GM19324 (cell line): ENCODE measurements around the gene OR1F1.
"Not testable (repeated sequence)": the region's sequence is repeated elsewhere in the genome, so short reads cannot be mapped to it uniquely, and the experiment has no call there.

Source experiments
- ATAC-seq: cut with Tn5 transposase; IDR thresholded peaks from one replicate; pipeline ENCODE4 v1.9.1; 2021; ENCODE audit warnings: mild to moderate bottlenecking, moderate library complexity; ENCODE audit not compliant: unreplicated experiment, low FRiP score

Gene OR1F1

GRCh38 chr16:3171855-3172593 lies 16.0 kb upstream of the OR1F1 start:
- no peak for ATAC-seq

GRCh38 chr16:3173892-3174617 lies 13.9 kb upstream of the OR1F1 start:
- ATAC-seq = no peak

DNA sequence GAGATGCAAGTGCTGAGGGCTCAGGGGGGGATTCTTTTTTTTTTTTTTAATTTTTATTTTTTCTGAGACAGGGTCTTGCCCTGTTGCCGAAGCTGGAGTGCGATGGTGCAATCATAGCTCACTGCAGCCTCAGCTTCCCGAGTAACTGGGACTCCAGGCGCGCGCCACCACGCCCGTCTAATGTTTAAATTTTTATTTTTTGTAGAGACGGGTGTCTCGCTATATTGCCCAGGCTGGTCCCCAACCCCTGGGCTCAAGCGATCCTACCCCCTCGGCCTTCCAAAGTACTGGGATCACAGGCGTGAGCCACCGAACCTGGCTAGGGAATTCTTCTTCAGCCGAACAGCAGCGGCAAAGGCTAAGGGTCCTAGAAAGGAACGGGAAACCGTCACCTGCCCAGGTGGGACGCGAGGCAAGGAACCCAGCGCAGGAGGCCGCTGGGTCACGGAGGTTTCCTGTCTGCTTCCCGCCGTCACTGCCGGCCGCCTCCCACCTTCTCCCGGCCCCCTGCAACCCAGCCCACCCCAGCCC lies 13.3 kb upstream of the OR1F1 start:
- no peak for ATAC-seq

DNA sequence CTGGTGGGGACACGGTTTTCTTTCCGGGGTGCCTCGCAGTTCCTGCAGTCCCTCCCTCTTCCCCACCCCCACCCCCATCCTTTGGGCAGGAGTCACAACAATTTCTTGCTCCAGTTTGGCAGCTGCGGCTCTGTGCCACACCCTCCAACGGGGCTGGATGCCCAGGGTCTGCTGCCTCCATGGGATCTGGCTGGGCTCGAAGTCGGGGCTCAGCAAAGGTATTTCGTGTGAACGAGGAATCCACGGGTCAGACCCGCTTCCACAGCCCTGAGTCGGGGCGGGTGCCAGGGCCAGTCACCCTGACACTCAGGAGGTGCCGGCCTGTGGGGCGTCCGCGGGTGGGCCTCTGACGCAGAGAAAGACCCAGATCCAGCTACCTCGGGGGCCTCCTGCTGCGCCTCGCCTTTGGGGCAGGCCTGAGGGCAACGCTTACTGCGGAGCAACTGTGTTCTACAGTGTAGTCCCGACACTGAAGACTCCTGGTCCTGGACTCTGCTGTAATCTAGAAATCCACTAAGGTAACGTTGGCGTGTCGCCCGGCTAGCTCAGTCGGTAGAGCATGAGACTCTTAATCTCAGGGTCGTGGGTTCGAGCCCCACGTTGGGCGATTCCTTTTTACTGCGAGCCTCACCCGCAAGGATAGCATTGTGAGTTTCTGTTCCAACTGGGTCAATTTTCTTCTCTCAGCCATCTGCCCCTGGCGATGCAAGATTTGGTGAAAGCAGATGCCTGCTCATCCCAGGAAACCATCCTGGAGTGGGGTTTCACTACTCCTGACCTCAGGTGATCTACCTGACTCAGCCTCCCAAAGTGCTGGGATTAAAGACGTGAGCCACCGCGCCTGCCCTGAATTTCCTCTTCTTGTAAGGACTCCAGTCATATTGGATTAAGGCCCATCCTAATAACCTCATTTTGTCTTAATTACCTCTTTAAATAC lies 12.6 kb upstream of the OR1F1 start:
- ATAC-seq = no peak

- ATAC-seq = no peak
Observed at GRCh38 chr16:3179651-3180050, 8.4 kb upstream of the OR1F1 start.

- ATAC-seq = no peak
Observed at GRCh38 chr16:3180445-3180878, 7.5 kb upstream of the OR1F1 start.

DNA sequence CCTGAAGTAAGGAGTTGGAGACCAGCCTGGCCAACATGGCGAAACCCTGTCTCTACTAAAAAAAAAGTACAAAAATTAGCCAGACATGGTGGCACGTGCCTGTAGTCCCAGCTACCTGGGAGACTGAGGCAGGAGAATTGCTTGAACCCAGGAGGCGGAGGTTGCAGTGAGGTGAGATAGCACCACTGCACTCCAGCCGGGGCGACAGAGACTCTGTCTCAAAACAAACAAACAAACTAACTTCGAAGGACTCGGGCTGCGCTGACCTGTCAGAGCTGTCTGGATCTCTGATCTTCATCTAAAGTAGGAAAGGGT lies 5.8 kb upstream of the OR1F1 start:
- not testable (repeated sequence) for ATAC-seq

- no peak for ATAC-seq
Observed at GRCh38 chr16:3182608-3183444, 5.2 kb upstream of the OR1F1 start.

- no peak for ATAC-seq
Observed at GRCh38 chr16:3183445-3184139, 4.4 kb upstream of the OR1F1 start.

DNA sequence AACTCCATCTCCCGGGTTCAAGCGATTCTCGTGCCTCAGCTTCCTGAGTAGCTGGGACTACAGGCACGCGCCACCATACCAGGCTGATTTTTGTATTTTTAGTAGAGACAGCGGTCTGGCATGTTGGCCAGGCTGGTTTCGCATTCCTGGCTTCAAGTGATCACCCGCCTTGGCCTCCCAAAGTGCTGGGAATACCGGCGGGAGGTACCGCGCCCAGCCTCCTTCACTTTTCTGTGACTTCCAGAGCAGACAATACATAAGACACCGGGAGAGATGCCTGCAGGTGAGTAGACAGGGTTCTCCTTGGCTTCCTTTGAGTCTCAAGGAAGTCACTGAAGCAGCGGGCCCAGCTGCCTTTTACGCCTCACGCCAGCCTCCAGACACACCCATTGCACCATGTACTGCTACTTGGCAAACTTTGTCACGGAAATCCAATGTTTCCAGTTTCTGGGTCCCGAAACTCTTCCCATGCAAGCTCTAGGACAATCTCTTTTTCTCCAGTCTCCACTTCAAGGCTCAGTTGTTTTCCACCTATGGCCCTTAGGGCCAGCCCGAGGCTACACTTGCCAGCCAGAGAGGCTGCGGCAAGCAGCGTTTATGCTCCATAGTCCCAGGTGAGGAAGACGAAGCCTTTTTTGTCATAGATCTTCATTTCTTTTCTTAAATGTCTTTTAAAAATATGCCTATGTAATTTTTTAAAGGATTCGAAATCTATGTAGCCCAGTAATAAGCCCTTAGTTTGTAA lies 886 bp upstream of the OR1F1 start:
- ATAC-seq = no peak

DNA sequence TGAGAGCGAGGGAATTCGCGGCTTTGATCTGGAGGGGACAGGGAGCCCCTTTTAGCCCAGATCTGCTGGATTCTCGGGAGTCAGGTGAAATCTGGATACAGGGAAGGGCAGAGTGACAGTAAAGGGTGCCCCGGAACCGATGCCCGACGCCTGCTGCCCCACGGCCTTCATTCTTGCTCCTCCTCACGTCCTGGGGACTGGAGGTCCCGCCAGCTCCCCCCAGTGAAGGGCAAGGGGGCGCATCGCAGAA lies 596 bp downstream of the OR1F1 start:
- no peak for ATAC-seq

DNA sequence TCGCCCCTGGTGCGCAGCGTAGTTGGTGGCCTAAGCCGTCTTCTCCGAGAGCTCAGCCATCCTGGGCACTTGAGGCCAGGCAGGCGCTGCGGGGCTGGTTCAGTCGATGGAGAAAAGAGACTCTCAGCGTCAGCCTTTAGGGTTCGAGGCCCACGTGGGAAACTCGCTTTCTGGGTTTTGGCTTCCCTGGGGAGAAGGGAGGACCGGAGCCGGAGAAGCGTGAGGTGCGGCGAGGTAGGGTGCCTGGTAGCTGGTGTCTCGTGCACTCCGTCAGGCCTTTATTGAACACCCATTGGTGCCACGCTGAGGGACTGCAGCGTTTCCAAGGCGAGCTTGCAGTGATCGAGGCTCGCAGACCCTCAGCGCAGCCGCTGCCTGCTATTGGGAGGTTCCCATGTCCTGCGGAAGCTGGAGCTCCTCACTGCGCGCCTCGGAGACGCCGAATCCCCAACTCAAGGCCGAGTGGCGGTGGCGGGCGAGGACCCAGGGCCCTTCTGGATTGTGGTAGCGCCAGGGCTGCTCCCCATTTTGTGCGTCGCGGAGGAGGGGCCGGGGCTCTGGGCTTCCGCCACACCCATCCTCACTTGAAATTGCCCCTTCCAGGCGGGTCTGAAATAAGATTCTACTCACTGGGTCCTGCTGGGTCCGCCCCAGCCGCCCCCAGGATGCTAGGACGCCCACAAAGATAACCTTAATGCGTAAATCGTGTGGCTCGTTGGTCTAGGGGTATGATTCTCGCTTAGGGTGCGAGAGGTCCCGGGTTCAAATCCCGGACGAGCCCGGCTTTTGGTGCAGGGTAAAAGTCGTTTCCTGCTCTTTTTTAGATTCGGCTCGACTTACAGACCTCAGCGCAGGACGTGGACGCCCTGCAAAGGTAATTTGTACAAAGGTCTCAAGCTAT lies 1.2 kb downstream of the OR1F1 start:
- ATAC-seq = no peak

GRCh38 chr16:3189869-3190268 lies 1.9 kb downstream of the OR1F1 start:
- no peak for ATAC-seq

GRCh38 chr16:3190949-3191353 lies 2.9 kb downstream of the OR1F1 start:
- ATAC-seq = no peak

- no peak for ATAC-seq
Observed at GRCh38 chr16:3192476-3193019, 4.5 kb downstream of the OR1F1 start.

DNA sequence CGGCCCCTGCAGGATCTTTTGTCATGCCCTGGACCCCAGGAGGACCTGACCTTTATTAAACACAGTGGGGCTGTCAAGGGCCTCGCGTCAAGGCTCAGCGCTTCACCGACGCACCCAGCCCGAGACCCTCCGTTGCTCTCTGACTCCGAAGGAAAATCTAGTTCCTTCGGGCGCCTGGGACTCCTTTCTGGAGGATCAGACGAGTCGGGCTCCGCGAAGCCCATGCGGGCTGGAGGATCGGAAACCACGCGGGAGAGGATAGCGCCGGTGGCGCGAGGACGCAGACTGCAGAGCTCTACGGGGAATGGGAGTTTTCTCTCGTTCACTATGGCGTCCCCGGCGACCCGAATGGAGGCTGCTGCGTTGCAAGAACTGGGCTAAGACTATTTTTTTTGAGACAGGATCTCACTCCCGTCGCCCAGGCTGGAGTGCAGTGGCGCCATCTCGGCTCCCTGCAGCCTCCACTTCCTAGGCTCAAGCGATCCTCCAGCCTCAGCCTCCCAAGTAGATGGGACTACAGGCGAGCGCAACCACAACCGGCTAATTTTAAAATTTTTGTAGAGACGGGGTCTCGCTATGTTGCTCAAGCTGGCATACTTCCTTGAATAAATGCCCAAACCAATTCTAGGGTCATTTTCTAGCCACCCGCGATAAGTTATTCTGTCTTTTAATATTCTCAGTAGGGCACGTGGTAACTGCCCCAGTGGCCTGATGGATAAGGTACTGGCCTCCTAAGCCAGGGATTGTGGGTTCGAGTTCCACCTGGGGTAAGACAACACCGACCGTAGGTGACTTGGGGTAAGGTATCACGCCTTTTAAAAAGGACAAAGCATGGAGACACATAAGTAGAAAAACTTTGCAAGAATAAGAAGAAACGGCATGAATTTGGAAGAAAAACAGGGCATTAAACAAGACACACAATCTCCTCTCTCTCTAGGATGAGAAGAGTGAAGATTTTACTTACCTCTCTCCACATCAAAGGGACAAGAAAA lies 5.5 kb downstream of the OR1F1 start:
- no peak for ATAC-seq

DNA sequence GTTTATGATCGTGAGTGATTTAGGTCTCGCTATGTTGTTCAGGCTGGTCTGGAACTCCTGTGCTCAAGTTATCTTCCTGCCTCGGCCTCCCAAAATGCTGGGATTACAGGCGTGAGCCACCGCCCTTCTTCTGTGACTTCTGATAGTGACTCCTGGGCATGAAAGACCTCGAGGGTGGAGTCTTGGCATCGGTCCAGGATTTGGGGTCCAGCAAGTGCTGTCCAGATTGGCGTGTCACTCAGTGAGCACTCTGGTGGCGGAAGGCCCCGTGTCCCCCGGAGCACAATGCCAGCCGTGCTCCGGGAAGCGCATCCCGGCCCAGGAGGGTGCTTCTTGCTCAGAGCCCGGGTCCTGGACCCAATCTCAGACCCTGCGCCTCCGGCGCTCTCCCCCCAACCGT lies 6.8 kb downstream of the OR1F1 start:
- ATAC-seq = no peak
